ENCODE results near the gene UBAP2. TPM values are rescaled to one million over a fixed set of nuclear protein-coding genes. Genes with fewer than 3 reads are reported as not detected.

UBAP2 gene
- total RNA-seq, 1 experiment from 2014 or later: 33.4 TPM

DNA sequence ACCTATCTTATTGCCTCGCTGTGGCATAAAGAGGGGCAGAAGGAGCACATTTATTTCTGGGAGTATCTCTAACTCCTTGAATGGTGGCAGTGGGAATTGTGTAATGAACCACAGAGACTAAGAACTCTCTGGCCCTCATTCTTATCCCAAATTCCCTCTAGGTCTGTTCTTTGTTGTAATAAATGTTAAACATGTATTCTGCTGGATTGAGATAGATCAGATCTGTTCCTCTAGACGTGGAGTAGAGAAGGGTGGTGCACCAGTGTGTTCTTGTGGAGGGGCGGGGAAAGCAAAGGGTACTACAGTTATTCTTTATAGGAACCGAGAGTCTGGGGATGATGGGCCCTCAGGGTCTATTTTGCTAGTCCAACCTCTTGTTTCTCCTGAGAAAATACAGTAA is 141.3 kb downstream of the UBAP2 start:
- peaks cover 6% of the 10 kb centered on the region for H3K4me1 Mint-ChIP-seq (ENCODE audit: insufficient read depth, unreplicated experiment)
- CTCF ChIA-PET: interaction anchor here (1.0 to 1.2 kb wide), 2 partner anchors 14 to 48 kb away, joined by 3 read pairs; no protein-coding TSS in a partner anchor
- peaks cover 27% of the 10 kb centered on the region for H3K36me3 Mint-ChIP-seq (ENCODE audit: insufficient read depth, unreplicated experiment)
- no peak for DNase-seq (ENCODE audit: unreplicated experiment)
- no peaks in the 10 kb centered on the region for H3K27me3 Mint-ChIP-seq (ENCODE audit: insufficient read depth, unreplicated experiment)
- intact Hi-C loops (cut with micrococcal nuclease): no loop called here
- no peak overlapping the region for H3K27ac Mint-ChIP-seq (ENCODE audit: low read depth, unreplicated experiment)
- POLR2A ChIA-PET: interaction anchor here (1.0 to 1.2 kb wide), 2 partner anchors 22 to 30 kb away, joined by 3 to 4 read pairs; no protein-coding TSS in a partner anchor
- H3K9me3 Mint-ChIP-seq (ENCODE audit: unreplicated experiment): no peaks in the 10 kb centered on the region
- TF ChIP-seq, protein P1, sequence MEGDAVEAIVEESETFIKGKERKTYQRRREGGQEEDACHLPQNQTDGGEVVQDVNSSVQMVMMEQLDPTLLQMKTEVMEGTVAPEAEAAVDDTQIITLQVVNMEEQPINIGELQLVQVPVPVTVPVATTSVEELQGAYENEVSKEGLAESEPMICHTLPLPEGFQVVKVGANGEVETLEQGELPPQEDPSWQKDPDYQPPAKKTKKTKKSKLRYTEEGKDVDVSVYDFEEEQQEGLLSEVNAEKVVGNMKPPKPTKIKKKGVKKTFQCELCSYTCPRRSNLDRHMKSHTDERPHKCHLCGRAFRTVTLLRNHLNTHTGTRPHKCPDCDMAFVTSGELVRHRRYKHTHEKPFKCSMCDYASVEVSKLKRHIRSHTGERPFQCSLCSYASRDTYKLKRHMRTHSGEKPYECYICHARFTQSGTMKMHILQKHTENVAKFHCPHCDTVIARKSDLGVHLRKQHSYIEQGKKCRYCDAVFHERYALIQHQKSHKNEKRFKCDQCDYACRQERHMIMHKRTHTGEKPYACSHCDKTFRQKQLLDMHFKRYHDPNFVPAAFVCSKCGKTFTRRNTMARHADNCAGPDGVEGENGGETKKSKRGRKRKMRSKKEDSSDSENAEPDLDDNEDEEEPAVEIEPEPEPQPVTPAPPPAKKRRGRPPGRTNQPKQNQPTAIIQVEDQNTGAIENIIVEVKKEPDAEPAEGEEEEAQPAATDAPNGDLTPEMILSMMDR (IDR thresholded peaks at IDR 0.05; ENCODE audit: unreplicated experiment): no peak
- H3K4me3 Mint-ChIP-seq (ENCODE audit: unreplicated experiment): no peak overlapping the region
- no TSS peak for BruUV-seq (replicated peaks)

DNA sequence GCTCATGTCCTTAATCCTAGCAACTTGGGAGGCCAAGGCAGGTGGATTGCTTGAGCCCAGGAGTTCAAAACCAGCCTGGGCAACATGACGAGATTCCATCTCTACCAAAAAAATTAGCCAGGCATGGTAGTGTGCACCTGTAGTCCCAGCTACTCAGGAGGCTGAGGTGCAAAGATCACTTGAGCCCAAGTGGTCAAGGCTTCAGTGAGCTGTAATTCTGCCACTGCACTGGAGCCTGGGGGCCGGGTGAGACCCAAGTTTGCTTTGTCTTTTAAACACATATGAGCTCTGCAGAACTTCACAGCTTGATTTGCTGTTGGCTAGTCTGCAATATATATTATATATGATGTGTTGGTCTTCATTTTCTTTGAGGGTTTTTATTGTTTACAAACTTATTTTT is 141.9 kb downstream of the UBAP2 start:
- intact Hi-C loops (cut with micrococcal nuclease): no loop called here
- CTCF ChIA-PET: interaction anchor here (1.0 to 1.4 kb wide), 3 partner anchors 14 to 48 kb away, joined by 3 to 4 read pairs (median 3); no protein-coding TSS in a partner anchor
- DNase-seq (ENCODE audit: unreplicated experiment): no peak
- no TSS peak for BruUV-seq (replicated peaks)
- H3K9me3 Mint-ChIP-seq (ENCODE audit: unreplicated experiment): no peaks in the 10 kb centered on the region
- TF ChIP-seq, protein P1 (IDR thresholded peaks at IDR 0.05; ENCODE audit: unreplicated experiment): no peak
- H3K27me3 Mint-ChIP-seq (ENCODE audit: insufficient read depth, unreplicated experiment): no peaks in the 10 kb centered on the region
- H3K36me3 Mint-ChIP-seq (ENCODE audit: insufficient read depth, unreplicated experiment): peaks cover 33% of the 10 kb centered on the region
- POLR2A ChIA-PET: interaction anchor here (0.7 to 1.2 kb wide), 3 partner anchors 21 to 168 kb away, joined by 3 to 4 read pairs (median 3); no protein-coding TSS in a partner anchor
- H3K4me3 Mint-ChIP-seq (ENCODE audit: unreplicated experiment): no peak overlapping the region
- H3K27ac Mint-ChIP-seq (ENCODE audit: low read depth, unreplicated experiment): no peak overlapping the region
- peaks cover 6% of the 10 kb centered on the region for H3K4me1 Mint-ChIP-seq (ENCODE audit: insufficient read depth, unreplicated experiment)

DNA sequence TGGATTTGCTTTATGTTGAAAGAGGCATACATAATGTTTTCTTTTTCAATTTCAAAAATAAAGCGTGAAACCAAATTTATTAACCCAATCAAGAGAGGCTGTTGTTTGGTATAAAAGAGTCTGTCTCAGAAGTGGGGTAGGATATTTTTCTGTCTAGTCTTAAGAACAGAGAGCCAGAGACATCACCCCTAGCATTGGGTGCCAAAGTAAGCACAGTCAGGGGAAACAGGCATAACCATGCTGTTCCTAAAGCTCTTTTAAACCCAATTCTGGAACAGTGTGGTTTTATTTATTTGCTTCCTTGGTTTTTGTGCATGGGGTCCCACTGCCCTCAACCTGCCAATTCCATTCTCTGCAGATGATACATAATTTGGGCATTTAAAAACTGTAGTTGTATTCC is 143.6 kb downstream of the UBAP2 start:
- no peak overlapping the region for H3K4me3 Mint-ChIP-seq (ENCODE audit: unreplicated experiment)
- intact Hi-C loops (cut with micrococcal nuclease): no loop called here
- peaks cover 6% of the 10 kb centered on the region for H3K4me1 Mint-ChIP-seq (ENCODE audit: insufficient read depth, unreplicated experiment)
- no TSS peak for BruUV-seq (replicated peaks)
- H3K27me3 Mint-ChIP-seq (ENCODE audit: insufficient read depth, unreplicated experiment): no peaks in the 10 kb centered on the region
- no peaks in the 10 kb centered on the region for H3K9me3 Mint-ChIP-seq (ENCODE audit: unreplicated experiment)
- peaks cover 49% of the 10 kb centered on the region for H3K36me3 Mint-ChIP-seq (ENCODE audit: insufficient read depth, unreplicated experiment)
- CTCF ChIA-PET: interaction anchor here (1.3 kb wide), 1 partner anchor 91 kb away, joined by 6 read pairs; no protein-coding TSS in a partner anchor
- H3K27ac Mint-ChIP-seq (ENCODE audit: low read depth, unreplicated experiment): no peak overlapping the region
- no peak for DNase-seq (ENCODE audit: unreplicated experiment)
- POLR2A ChIA-PET: interaction anchor here (1.5 to 1.9 kb wide), 3 partner anchors 9 to 24 kb away, joined by 4 to 6 read pairs (median 4); no protein-coding TSS in a partner anchor
- TF ChIP-seq, protein P1 (IDR thresholded peaks at IDR 0.05; ENCODE audit: unreplicated experiment): no peak

DNA sequence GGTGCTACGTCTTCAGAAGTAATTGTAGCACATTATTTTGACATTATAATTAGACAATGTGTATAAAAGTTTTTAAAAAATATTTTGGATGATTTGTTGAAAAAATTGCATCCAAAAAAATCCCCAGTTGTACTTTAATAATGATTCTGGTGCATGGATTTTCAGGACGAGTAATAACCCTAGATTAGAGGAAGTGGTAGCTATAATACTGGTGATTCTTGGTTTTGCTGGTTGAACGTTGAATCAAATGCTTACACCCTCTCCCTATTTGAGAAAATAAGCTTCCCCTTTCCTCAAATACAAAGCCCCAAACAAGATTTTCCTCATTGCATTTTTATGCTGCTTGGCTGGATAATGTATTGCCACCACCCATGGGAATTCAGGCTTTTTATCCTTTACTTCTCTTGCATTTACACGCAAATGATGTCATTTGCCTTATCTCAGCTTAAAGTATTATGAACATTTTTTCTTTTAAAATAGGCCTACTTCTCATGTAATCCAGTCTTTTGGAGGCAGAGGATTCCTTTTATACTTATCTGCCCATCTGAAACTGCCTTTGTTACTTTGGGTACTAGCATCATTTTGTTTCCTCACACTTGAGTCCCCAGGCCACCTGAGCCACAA is 145.4 kb downstream of the UBAP2 start:
- BruUV-seq (replicated peaks): no TSS peak
- Mint-ChIP-seq H3K36me3 (ENCODE audit: insufficient read depth, unreplicated experiment) (peaks cover 62% of the 10 kb centered on the region), H3K4me1 (ENCODE audit: insufficient read depth, unreplicated experiment) (peaks cover 6% of the 10 kb centered on the region), H3K27me3 (ENCODE audit: insufficient read depth, unreplicated experiment) (no peaks in the 10 kb centered on the region), H3K4me3 (ENCODE audit: unreplicated experiment) (no peak overlapping the region), H3K9me3 (ENCODE audit: unreplicated experiment) (no peaks in the 10 kb centered on the region), H3K27ac (ENCODE audit: low read depth, unreplicated experiment) (no peak overlapping the region)
- intact Hi-C loops (cut with micrococcal nuclease): no loop called here
- POLR2A ChIA-PET: interaction anchor here (0.7 to 1.4 kb wide), 3 partner anchors 8 to 17 kb away, joined by 3 to 5 read pairs (median 4); no protein-coding TSS in a partner anchor
- CTCF ChIA-PET: interaction anchor here (1.0 kb wide), 1 partner anchor 89 kb away, joined by 5 read pairs; no protein-coding TSS in a partner anchor
- no peak for DNase-seq (ENCODE audit: unreplicated experiment)
- TF ChIP-seq, protein P1 (IDR thresholded peaks at IDR 0.05; ENCODE audit: unreplicated experiment): no peak

All from MCF 10A (cell line).